SKM-1 (cell line): ENCODE measurements around the gene PEF1.

Experiments used
- DNase-seq: peaks from one replicate; lab custom pipeline; 2025; ENCODE audit not compliant: unreplicated experiment; lab: John Stamatoyannopoulos, UW

PEF1 gene

GRCh38 chr1:31655104-31655503 lies 10.4 kb upstream of the PEF1 start:
- DNase-seq, result no peak

- no peak for DNase-seq
Measured at GRCh38 chr1:31654474-31654776, 9.7 kb upstream of the PEF1 start.

DNA sequence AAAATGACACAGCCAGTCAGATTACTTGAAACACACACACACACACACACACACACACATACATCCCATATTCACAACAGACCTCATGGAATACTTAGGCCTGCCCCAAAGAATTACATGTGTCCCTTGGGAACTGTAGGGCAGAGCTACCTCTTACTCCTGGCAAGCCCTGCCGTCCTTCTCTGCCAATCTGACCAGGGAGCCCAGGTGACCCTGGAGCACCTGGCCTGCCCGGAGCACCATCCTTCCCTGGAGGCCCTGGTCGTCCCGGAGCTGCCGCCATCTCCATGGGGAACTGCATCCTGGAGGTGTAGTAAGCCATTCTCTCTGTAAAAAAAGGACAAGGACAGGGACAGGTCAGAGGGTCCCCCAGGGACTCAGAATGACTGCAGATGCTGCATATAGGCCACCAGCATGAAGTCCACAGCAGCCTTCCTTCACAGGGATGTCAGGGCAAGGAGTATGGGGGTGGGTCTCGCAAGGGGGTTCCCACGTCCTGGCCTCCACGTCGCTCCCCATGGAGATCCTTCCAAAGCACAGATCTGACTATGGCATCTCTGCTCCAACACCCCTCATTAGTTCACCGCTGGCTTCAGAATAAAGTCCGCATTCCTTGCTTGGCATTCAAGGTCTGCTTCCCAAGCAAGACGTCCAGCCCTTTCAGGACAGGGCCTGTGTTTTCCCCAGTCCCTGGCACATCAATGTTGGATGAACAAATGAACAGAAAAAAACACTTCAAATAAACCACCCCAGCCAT lies 9.2 kb upstream of the PEF1 start:
- DNase-seq, result no peak

DNA sequence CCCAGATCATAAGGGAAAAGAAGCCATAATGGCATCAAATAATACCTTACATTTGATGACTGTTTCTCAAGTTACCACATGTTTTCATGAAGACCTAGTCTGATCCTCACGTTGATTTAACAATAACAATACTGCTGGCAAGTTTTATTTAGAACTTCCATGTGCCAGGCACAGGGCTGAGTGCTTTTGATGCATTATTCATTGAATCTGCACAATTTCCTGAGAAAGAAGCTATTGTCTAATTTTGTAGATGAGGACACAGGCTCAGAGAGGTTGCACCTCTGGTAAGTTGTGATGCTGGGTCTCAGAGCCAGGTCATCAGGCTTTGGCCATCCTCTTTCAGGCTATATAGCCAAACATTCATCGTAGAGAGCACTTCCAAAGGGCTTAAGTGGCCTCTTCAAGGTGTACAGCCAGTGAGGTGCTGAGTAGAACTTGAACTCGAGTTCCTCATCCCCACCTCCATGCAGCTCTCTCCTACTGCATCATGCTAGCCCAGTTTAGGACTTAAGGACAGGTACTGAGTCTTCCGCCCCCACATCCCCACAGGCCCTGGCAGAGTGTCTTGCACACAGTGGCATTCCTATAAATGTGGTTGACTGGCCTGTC lies 8.3 kb upstream of the PEF1 start:
- no peak for DNase-seq

DNA sequence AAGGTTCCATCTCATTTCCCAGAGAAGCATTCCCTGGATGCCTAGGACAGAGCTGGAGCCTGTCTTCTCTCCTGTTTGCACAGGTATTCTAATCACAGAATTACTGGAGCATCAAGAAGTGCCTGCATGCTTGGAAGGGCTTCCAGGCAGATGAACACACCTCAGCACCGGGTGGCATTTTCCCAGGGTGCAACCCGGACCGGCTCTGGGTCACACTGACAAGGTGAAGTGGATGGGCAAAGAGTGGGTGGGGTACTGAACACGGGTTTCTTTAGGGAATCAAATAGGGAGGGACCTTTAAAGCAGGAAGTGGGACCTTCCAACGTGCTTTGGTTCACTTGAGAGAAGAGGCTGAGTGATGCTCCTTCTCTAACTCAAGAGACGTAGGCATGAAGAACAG lies 7.1 kb upstream of the PEF1 start:
- no peak for DNase-seq

- no peak for DNase-seq
Measured at GRCh38 chr1:31651089-31651420, 6.4 kb upstream of the PEF1 start.

GRCh38 chr1:31650161-31651088 lies 5.7 kb upstream of the PEF1 start:
- DNase-seq, result no peak

GRCh38 chr1:31648641-31649357 lies 4.1 kb upstream of the PEF1 start:
- DNase-seq, result no peak

- DNase-seq, result no peak
Measured at GRCh38 chr1:31648190-31648589, 3.5 kb upstream of the PEF1 start.

- no peak for DNase-seq
Measured at GRCh38 chr1:31647106-31647505, 2.4 kb upstream of the PEF1 start.

DNA sequence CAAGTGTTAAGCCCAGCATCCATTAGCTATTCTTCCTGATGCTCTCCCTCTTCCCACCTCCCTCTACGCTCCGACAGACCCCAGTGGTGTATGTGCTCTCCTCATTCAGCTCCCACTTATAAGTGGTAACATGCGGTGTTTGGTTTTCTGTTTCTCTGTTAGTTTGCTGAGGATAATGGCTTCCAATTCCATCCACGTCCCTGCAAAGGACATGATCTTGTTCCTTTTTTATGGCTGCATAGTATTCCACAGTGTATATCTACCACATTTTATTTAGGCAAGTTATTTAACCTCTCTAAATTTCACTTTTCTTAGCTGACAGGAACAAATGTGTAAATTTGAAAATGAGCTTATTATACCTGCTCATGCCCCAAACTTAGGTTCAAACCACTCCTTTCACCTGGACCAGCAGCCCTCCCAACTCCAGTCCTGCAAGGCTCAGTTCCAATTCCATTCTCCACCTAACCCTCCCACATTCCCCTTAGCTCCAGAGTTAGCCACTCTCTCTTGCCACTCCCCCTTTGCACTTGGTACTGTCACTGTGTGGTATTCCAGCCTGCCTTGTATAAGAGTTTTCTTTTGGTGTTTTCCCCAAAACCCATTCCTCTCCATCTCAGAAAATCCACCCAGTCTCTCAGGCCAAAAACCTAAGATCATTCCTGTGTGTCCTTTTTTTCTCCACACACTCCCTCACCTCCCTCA lies 1.7 kb upstream of the PEF1 start:
- DNase-seq, result no peak

- DNase-seq, result no peak
Measured at GRCh38 chr1:31645274-31645568, 545 bp upstream of the PEF1 start.

GRCh38 chr1:31643976-31644559 lies 608 bp downstream of the PEF1 start:
- DNase-seq, result no peak

DNA sequence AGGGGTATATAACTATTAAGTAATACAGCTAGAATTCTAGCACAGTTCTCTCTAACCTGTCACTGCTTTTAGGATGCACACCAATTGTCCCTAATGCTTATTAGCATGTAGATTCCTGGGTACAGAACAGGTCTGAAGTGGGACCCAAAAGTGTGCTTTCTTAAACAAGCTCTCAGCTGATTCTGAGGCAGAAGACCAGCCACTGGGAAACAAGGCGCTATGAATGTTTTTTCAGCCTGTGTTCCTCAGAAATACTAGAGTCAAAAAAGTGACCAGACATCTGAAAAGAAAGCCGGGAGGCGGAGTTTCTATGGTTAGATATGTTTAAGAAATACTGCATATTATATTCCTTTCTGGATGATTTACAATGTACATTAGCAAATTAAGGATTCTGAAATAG lies 1.8 kb downstream of the PEF1 start:
- DNase-seq, result no peak

DNA sequence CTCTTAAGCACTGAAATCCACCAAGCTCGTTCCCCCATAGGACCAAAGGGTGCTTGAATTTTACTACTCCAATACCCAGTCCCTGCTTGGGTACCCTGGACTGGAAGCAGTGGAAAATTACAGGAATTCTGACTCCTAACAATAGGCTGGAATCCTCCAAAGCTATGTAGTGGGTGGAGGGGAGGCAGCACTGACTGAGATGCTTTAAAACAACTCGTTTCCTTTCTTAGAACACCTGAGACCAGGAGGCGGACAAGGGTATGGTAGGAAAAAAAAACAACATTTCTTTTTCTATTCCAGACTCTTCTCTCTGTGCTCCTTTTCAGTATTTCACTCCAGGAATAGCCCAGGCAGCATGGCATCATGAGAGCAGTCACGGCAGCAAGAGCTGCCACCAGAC lies 2.3 kb downstream of the PEF1 start:
- no peak for DNase-seq

DNA sequence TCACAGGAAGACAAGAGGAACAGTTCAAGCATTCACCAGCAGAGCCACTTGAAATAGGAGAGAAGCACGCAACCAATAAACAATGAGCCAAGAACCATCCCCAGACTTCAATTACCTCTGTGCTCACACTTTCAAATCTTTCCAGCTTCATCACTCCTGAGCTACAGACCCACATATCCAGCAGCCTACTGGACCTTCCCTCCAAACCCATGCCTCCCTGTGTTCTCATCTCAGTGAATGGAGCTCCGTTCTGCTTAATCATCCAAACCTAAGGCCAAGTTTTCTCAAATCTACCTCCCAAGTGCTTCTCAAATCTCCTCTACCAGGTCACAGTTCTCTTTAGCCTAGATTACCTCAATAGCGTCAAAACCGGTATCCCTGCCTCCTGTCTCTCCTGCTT lies 3.7 kb downstream of the PEF1 start:
- DNase-seq, result no peak

DNA sequence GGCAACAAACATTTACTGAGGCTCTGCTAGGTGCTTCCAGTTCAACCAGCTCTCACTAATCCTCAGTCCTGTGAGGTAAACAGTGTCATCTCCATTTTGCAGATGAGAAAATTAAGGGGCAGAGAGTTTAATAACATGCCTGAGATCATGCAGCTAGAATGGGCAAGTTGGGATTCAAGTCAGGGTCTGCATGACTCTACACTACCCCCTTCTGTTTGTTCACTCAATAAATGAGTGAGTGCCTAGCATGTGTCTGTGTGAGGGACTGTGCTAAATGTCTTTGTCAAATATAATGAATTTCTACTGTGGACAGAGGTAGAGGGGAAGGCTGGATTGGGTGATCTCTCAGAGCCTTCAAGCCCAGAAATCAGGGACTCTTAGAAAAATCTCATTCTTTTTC lies 4.5 kb downstream of the PEF1 start:
- no peak for DNase-seq

- DNase-seq, result peak; percentile 28
Measured at GRCh38 chr1:31639543-31639942, 5.1 kb downstream of the PEF1 start.

- DNase-seq, result no peak
Measured at GRCh38 chr1:31637915-31638673, 6.6 kb downstream of the PEF1 start.

- no peak for DNase-seq
Measured at GRCh38 chr1:31633117-31633516, 11.6 kb downstream of the PEF1 start.
